ENCODE data around the gene RASGRF1. TPM values are rescaled to one million over a fixed set of nuclear protein-coding genes. Genes with fewer than 3 reads are reported as not detected.

RASGRF1 gene
- total and polyA plus RNA-seq, 7 donors, result 0.14 to 1.2 (median 0.58) TPM; not detected in 1

DNA sequence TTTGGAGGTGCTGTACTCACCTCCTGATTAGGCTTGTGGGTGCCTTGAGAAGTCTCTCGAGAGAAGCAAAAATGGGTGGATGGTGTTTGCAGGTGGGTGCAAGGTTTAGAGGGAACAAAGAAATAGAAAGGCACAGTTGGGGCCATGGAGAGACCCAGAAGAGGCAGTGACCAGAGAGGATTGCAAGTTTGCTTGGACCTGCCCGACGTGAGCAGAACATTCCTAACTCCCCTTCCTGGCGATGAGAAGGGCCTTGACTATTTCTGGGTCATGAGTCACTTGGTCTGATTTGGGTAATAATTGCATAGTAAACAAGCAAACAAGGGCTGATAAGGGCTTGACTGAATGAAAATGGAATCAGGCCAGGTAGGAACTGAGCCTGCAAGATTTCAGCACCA is 138.7 kb downstream of the RASGRF1 start:
- Histone ChIP-seq H3K4me1 (no peaks in the 10 kb centered on the region), H3K27ac (peak overlapping the region in 1 of 4 donors; percentile 1), H3K4me3 (no peak overlapping the region), H3K36me3 (no peaks in the 10 kb centered on the region), H3K27me3 (no peaks in the 10 kb centered on the region), H3K9me3 (no peaks in the 10 kb centered on the region)
- intact Hi-C loops (cut with DNase I), result no loop called here
- TF ChIP-seq, protein P1, sequence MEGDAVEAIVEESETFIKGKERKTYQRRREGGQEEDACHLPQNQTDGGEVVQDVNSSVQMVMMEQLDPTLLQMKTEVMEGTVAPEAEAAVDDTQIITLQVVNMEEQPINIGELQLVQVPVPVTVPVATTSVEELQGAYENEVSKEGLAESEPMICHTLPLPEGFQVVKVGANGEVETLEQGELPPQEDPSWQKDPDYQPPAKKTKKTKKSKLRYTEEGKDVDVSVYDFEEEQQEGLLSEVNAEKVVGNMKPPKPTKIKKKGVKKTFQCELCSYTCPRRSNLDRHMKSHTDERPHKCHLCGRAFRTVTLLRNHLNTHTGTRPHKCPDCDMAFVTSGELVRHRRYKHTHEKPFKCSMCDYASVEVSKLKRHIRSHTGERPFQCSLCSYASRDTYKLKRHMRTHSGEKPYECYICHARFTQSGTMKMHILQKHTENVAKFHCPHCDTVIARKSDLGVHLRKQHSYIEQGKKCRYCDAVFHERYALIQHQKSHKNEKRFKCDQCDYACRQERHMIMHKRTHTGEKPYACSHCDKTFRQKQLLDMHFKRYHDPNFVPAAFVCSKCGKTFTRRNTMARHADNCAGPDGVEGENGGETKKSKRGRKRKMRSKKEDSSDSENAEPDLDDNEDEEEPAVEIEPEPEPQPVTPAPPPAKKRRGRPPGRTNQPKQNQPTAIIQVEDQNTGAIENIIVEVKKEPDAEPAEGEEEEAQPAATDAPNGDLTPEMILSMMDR (IDR thresholded peaks at IDR 0.05), result no peak
- TF ChIP-seq EP300 (IDR thresholded peaks at IDR 0.05), result no peak
- TF ChIP-seq POLR2AphosphoS5 (IDR thresholded peaks at IDR 0.05), result no peak
- no peak for TF ChIP-seq POLR2A (IDR thresholded peaks at IDR 0.05)
- no peak for DNase-seq
- 20 to 63% methylated on average over 4 of the region's 4 CpGs for WGBS, 2 donors

DNA sequence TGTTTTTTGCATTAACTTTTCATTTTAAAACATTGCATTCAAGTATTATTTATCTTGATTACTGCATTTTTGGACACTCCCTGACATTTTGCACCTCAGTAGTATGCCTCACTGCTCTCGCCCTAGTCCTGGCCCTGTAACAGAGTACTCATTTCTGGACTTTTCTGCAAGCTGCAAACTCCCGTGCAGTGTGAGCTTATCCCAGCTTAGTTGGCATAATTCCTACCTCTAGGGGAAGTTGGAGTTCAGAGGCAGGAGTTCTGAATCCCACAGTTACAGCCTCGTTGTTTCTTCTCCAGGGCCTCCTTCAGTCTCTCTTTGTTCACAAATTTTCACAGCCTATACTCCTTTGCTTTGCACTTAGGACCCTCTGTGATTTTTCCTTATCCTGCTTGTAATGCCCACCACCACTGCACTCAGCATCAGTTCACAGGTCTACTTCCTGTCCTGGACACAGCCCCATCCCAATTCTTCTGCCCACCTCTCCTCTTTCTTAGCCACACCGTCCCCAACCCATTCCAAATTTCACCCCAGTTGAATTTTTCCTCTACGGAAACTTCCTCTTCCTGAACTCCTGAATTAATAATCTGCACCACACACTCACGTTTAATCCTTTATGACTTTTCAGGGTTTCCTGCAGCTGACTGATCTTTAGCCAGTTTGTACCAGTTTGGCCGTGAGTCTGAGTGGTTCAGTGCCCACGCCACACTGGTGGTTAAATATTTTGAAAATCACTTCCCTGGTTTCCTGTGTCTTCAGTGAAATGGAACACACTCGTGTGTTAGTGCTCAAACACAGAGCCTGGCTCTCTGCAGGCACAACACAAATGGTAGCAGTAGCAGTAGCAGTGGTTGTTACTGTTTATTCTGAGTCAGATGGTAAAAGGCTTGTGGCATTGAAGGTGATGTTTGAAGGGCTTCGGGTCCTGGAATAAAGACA is 139.4 kb downstream of the RASGRF1 start:
- no peak for TF ChIP-seq EP300 (IDR thresholded peaks at IDR 0.05)
- no peaks in the 10 kb centered on the region for H3K9me3 ChIP-seq
- H3K27ac ChIP-seq, result peak overlapping the region in 1 of 4 donors; percentile 1
- no peak overlapping the region for H3K4me3 ChIP-seq
- WGBS, 2 donors, result 24 to 39% methylated on average over 10 of the region's 10 CpGs
- H3K4me1 ChIP-seq, result no peaks in the 10 kb centered on the region
- no peak for DNase-seq
- no peaks in the 10 kb centered on the region for H3K27me3 ChIP-seq
- intact Hi-C loops (cut with DNase I), result no loop called here
- H3K36me3 ChIP-seq, result no peaks in the 10 kb centered on the region

DNA sequence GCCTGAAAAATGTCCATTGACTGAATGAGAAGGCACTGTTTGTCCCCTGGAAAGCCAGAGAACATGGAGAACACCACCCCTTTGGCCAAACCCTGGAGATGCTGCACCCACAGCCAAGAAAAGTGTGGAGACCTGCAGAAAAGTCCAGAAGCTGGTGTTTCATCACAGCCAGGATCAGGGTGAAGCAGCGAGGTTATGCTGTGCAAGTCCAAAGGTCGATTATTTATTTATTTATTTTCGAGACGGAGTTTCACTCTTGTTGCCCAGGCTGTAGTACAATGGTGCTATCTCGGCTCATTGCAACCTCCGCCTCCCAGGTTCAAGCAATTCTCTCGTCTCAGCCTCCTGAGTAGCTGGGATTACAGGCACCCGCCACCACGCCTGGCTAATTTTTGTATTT is 140.2 kb downstream of the RASGRF1 start:
- H3K27ac ChIP-seq, result no peak overlapping the region
- no peaks in the 10 kb centered on the region for H3K27me3 ChIP-seq
- no peaks in the 10 kb centered on the region for H3K9me3 ChIP-seq
- TF ChIP-seq, protein P1 (IDR thresholded peaks at IDR 0.05), result no peak
- no peak for TF ChIP-seq POLR2A (IDR thresholded peaks at IDR 0.05)
- TF ChIP-seq EP300 (IDR thresholded peaks at IDR 0.05), result no peak
- peaks cover 0 to under 1% (median 0%) of the 10 kb centered on the region in 4 donors for H3K4me1 ChIP-seq
- H3K4me3 ChIP-seq, result no peak overlapping the region
- H3K36me3 ChIP-seq, result no peaks in the 10 kb centered on the region
- intact Hi-C loops (cut with DNase I), result no loop called here
- WGBS, 2 donors, result 36 to 88% methylated on average over 9 of the region's 9 CpGs
- no peak for DNase-seq

DNA sequence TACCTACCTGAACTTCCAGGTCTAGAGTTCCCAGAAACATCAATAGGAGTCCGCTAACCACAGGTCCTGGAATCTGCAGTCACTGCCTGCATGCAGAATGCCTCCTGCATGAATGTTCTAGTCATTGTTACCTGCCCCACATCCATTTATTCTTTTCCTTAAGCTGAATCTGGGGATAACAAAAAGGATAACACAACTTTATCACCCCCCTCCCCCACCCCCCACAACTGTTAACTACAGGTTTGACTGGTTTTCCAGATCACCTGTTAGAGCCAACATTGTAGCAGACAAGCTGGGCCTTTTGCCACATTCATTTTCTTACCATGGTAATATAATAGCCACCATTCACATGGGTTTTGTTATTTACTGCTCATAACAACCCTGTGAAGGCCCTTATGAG is 141.1 kb downstream of the RASGRF1 start:
- Histone ChIP-seq H3K9me3 (no peaks in the 10 kb centered on the region), H3K36me3 (no peaks in the 10 kb centered on the region), H3K27me3 (no peaks in the 10 kb centered on the region), H3K4me1 (peaks cover 0 to 6% (median 3%) of the 10 kb centered on the region in 4 donors), H3K4me3 (no peak overlapping the region), H3K27ac (no peak overlapping the region)
- DNase-seq, result no peak
- intact Hi-C loops (cut with DNase I), result loop anchor here (5.0 kb wide), 1 partner anchor 43 kb away; no protein-coding TSS in a partner anchor
- WGBS, 2 donors, result 1 to 46% methylated on average over 1 of the region's 1 CpG
- TF ChIP-seq POLR2A (IDR thresholded peaks at IDR 0.05) (no peak), EP300 (IDR thresholded peaks at IDR 0.05) (no peak), POLR2AphosphoS5 (IDR thresholded peaks at IDR 0.05) (no peak)
- TF ChIP-seq, protein P1 (IDR thresholded peaks at IDR 0.05), result no peak

DNA sequence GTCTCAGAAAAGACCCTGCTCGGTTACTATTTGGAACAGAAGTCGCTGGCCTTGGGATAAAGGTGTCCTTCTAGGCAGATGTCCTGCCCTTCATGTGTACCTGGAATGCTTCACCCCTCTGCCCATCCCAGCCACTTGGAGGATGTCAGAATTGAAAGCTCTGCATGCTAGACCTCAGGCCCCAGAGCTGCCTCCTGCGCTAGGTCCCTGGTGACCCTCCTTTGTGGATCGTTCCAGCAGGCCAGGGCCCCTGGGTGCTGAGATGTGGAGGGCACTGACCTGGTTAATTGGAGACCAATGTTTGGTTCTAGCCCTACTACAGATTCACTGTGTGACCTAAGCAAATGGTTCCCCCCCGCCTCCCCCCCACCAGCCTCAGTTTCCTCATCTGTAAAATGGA is 143.1 kb downstream of the RASGRF1 start:
- intact Hi-C loops (cut with DNase I), result loop anchor here (5.0 kb wide), 1 partner anchor 45 kb away; no protein-coding TSS in a partner anchor
- no peaks in the 10 kb centered on the region for H3K36me3 ChIP-seq
- no peaks in the 10 kb centered on the region for H3K9me3 ChIP-seq
- no peak overlapping the region for H3K4me3 ChIP-seq
- DNase-seq, result no peak
- no peak overlapping the region for H3K27ac ChIP-seq
- WGBS, 2 donors, result 96% methylated on average over 5 of the region's 5 CpGs
- no peaks in the 10 kb centered on the region for H3K27me3 ChIP-seq
- TF ChIP-seq POLR2AphosphoS5 (IDR thresholded peaks at IDR 0.05), result no peak
- TF ChIP-seq, protein P1 (IDR thresholded peaks at IDR 0.05), result no peak
- TF ChIP-seq EP300 (IDR thresholded peaks at IDR 0.05), result no peak
- TF ChIP-seq POLR2A (IDR thresholded peaks at IDR 0.05), result no peak
- H3K4me1 ChIP-seq, result peaks cover 0 to 14% (median 13%) of the 10 kb centered on the region in 4 donors
